PFSK-1 (cell line): ENCODE data around the gene VIPAS39.

ENCODE experiments used
- POLR2AphosphoS5 ChIP-seq: IDR thresholded peaks from 2 replicates; pipeline ENCODE4 v1.6.1; 2012; ENCODE audit warnings: low read depth, mild to moderate bottlenecking, control low read depth, low read length, moderate library complexity
- REST ChIP-seq, 2 experiments: IDR thresholded peaks; 2 replicates each; pipeline versions ENCODE4 v1.6.1 to v1.8.0; 2011 to 2012; ENCODE audit warnings: low read depth in 2 of 2, low read length in 2 of 2, control low read depth in 1 of 2, inconsistent platforms in 1 of 2, mild to moderate bottlenecking in 1 of 2, moderate library complexity in 1 of 2; ENCODE audit not compliant: insufficient read depth in 1 of 2
- SIN3A ChIP-seq: IDR thresholded peaks from 2 replicates; pipeline ENCODE4 v1.6.1; 2012; ENCODE audit warnings: mild to moderate bottlenecking, low read length, moderate library complexity, borderline replicate concordance; ENCODE audit not compliant: insufficient read depth
- TAF1 ChIP-seq: IDR thresholded peaks from 2 replicates; pipeline ENCODE4 v1.6.1; 2012; ENCODE audit warnings: low read length, control low read depth, borderline replicate concordance; ENCODE audit not compliant: insufficient read depth

- TF ChIP-seq SIN3A, result no peak
- TF ChIP-seq REST (IDR thresholded peaks at IDR 0.05; ENCODE audit: insufficient read depth in 1 of 2, low read depth in 2 of 2, low read length in 2 of 2), result no peak
- no peak for TF ChIP-seq POLR2AphosphoS5
- no peak for TF ChIP-seq TAF1
These were observed 79.9 kb downstream of the VIPAS39 start for GRCh38 chr14:77377502-77377844.
